ENCODE measurements around the gene RPS21. TPM values are rescaled to one million over a fixed set of nuclear protein-coding genes. Genes with fewer than 3 reads are reported as not detected.

Gene RPS21
- total RNA-seq, 1 donor from 2014 or later, result 830 TPM

DNA sequence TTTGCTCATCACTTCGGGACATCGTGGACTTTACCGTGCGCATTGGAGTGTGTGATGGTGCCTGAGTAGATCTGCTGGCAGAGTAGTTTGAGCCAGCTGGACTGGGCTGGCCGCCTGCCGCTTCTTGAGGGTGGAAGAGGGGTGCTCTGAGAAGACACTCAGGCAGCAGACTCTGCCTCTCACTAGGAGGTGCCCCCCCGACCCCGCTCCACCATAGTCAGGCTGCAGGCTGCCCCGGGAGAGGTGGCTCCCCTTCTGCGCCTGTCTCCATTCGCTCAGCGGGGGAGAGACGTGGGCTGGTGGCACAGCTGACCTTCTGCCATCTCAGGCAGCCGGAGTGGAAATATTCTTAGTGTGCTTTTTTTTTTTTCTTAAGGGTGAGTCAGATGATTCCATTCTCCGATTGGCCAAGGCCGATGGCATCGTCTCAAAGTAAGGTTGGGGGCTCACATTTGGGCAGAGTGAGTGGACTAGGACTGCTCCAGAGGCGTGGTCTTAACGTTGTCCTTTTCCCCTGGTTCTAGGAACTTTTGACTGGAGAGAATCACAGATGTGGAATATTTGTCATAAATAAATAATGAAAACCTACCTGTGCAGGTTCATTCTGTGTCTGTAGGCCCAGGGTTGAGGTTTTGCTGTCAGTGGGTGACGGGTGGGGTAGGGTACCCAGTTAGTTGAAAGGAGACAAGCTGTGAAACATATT is 1.2 kb downstream of the RPS21 start:
- H3K27me3 Mint-ChIP-seq (ENCODE audit: low read depth), result no peaks in the 10 kb centered on the region
- TF ChIP-seq, protein P1, sequence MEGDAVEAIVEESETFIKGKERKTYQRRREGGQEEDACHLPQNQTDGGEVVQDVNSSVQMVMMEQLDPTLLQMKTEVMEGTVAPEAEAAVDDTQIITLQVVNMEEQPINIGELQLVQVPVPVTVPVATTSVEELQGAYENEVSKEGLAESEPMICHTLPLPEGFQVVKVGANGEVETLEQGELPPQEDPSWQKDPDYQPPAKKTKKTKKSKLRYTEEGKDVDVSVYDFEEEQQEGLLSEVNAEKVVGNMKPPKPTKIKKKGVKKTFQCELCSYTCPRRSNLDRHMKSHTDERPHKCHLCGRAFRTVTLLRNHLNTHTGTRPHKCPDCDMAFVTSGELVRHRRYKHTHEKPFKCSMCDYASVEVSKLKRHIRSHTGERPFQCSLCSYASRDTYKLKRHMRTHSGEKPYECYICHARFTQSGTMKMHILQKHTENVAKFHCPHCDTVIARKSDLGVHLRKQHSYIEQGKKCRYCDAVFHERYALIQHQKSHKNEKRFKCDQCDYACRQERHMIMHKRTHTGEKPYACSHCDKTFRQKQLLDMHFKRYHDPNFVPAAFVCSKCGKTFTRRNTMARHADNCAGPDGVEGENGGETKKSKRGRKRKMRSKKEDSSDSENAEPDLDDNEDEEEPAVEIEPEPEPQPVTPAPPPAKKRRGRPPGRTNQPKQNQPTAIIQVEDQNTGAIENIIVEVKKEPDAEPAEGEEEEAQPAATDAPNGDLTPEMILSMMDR (IDR thresholded peaks at IDR 0.05), result no peak
- peaks cover 35% of the 10 kb centered on the region for H3K4me1 Mint-ChIP-seq (ENCODE audit: low read depth)
- DNase-seq (ENCODE audit: low spot score), result no peak
- no peaks in the 10 kb centered on the region for H3K9me3 Mint-ChIP-seq (ENCODE audit: low read depth)
- H3K4me3 Mint-ChIP-seq (ENCODE audit: unreplicated experiment), result peak overlapping the region; percentile 87
- peaks cover 10% of the 10 kb centered on the region for H3K36me3 Mint-ChIP-seq (ENCODE audit: low read depth)
- H3K27ac Mint-ChIP-seq (ENCODE audit: unreplicated experiment), result peak overlapping the region; percentile 85

DNA sequence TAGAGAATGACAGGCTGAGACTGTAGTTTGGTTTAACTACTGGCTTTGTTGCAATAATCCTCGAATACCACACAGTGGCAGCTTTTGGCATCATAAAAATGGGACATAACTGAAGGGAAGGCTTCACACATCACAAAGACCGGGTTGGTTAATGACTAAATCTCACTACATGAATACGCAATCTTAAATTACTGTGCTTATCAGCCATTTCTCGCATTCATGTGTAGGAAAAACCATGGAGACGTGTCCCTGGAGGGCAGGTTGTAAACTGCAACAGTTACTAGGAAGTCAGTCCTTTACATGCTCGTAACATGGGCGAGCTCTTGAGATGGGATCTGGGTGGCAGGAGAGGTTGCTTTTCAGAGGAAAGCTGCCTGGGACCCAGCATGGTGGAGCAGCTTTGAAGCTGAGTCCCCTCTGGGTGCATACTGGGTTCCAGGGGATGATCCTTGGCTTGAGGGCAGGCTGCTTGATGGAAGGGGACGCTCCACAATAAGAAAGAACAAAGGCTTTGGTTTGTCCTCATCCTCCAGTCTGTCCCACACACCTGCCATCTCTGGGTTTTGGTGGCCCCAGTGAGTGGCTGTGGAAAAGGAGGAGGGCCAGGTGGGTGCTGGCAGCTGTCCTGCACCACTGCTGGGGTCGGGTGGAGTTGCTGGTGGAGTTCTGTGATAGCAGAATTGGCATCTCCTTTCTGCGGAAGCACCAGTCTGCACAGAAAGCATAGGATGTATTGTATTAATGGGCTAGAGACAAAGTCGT is 2.1 kb downstream of the RPS21 start:
- TF ChIP-seq, protein P1 (IDR thresholded peaks at IDR 0.05), result peak; percentile 16
- Mint-ChIP-seq H3K9me3 (ENCODE audit: low read depth) (no peaks in the 10 kb centered on the region), H3K4me1 (ENCODE audit: low read depth) (peaks cover 35% of the 10 kb centered on the region), H3K27me3 (ENCODE audit: low read depth) (no peaks in the 10 kb centered on the region), H3K36me3 (ENCODE audit: low read depth) (peaks cover 10% of the 10 kb centered on the region), H3K27ac (ENCODE audit: unreplicated experiment) (no peak overlapping the region), H3K4me3 (ENCODE audit: unreplicated experiment) (peak overlapping the region; percentile 87)
- DNase-seq (ENCODE audit: low spot score), result no peak

DNA sequence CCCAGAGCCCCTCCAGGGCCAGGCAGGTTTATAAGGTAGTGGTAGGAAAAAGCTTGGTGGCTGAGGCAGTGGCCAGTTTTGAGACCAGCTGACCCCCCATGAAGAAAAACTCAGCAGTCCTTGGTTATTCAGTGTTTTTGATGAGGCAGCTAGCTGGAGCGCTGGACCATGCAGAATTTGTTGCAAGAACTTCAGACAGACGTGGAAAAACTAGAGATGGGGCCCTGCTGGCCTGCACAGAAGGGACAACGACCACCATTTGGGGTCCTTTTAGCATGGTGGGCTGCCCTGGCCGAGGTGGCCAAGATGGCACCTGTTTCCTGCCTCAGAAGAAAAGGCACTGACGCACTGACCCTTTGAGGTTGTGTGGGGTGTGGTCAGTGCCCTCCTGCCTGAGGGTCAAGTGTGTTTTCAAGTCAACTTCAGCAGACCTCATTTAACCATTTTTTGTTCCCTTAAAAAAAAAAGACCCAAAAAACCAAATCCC is 2.7 kb downstream of the RPS21 start:
- DNase-seq (ENCODE audit: low spot score), result no peak
- TF ChIP-seq, protein P1 (IDR thresholded peaks at IDR 0.05), result no peak
- Mint-ChIP-seq H3K36me3 (ENCODE audit: low read depth) (peaks cover 12% of the 10 kb centered on the region), H3K4me1 (ENCODE audit: low read depth) (peaks cover 35% of the 10 kb centered on the region), H3K27ac (ENCODE audit: unreplicated experiment) (no peak overlapping the region), H3K4me3 (ENCODE audit: unreplicated experiment) (no peak overlapping the region), H3K27me3 (ENCODE audit: low read depth) (no peaks in the 10 kb centered on the region), H3K9me3 (ENCODE audit: low read depth) (no peaks in the 10 kb centered on the region)

DNA sequence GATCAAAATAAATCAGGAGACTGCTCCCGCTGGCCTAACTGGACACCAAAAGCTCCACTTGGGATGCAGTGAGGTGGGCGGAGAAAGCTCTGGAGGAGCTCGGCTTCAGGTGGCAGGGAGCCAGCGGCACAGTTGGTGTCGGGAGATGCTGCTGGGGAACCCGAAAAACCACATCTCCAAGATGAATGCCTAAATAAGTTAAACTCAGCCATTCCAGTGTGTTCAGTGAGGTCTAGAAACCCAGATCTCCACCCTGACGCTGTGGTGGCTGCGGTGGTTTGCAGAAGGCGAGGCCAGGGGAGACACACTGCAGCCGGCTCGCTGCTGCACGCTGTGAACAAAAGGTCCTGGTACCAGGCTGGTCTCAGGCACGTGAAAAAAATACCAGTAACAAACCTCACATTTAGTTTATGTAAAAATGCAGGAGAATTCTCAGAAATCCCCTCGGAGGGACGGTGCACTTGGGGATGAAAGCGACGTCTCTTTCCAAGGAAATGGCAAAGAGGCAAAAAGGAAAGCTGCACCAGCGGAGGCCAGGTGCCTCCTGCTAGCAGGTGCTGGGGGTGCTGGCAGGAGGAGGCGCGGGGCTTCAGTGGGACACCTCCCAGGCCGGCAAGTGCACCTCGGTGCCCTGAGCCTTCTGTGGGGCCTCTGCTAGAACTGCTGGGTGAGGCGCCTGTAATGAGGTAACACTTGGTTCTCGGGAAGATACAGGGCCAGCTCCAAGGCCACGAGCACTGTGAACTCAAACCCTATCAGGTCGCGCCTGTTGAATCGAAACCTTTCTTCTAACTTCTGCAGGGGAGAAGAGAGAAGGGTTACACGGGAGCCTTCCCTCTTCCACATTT is 3.6 kb downstream of the RPS21 start:
- Mint-ChIP-seq H3K9me3 (ENCODE audit: low read depth) (no peaks in the 10 kb centered on the region), H3K4me1 (ENCODE audit: low read depth) (peaks cover 27% of the 10 kb centered on the region), H3K27ac (ENCODE audit: unreplicated experiment) (no peak overlapping the region), H3K36me3 (ENCODE audit: low read depth) (peaks cover 12% of the 10 kb centered on the region), H3K4me3 (ENCODE audit: unreplicated experiment) (no peak overlapping the region), H3K27me3 (ENCODE audit: low read depth) (no peaks in the 10 kb centered on the region)
- no peak for DNase-seq (ENCODE audit: low spot score)
- TF ChIP-seq, protein P1 (IDR thresholded peaks at IDR 0.05), result no peak
